Muscle layer of colon (tissue), 2 donors: ENCODE data around the gene CRBN.

ENCODE experiments used
- H3K27ac ChIP-seq: one replicate; pipeline ENCODE4 v1.7.0; 2013; ENCODE audit warnings: low read depth, mild to moderate bottlenecking, low read length, moderate library complexity
- H3K27me3 ChIP-seq, 2 donors: one replicate each; pipeline ENCODE4 v1.7.0; 2013; ENCODE audit warnings: low read length in 2 of 2, mild to moderate bottlenecking in 2 of 2; ENCODE audit not compliant: insufficient read depth in 2 of 2, control insufficient read depth in 1 of 2
- H3K36me3 ChIP-seq: one replicate; pipeline ENCODE4 v1.7.0; 2013; ENCODE audit warnings: mild to moderate bottlenecking, low read length; ENCODE audit not compliant: insufficient read depth
- H3K4me1 ChIP-seq: one replicate; pipeline ENCODE4 v1.7.0; 2013; ENCODE audit warnings: mild to moderate bottlenecking, low read length; ENCODE audit not compliant: insufficient read depth
- H3K4me3 ChIP-seq, 2 donors: one replicate each; pipeline ENCODE4 v1.7.0; 2013; ENCODE audit warnings: low read length in 2 of 2, low read depth in 1 of 2, mild to moderate bottlenecking in 1 of 2, moderate library complexity in 1 of 2
- H3K9ac ChIP-seq: one replicate; pipeline ENCODE4 v1.7.0; 2013; ENCODE audit warnings: low read length
- H3K9me3 ChIP-seq: one replicate; pipeline ENCODE4 v1.7.0; 2013; ENCODE audit warnings: mild to moderate bottlenecking, low read length
- donor health status: abdominal sarcoma.
- donor health status: Adenocarcinoma of cecum.

Gene CRBN

GRCh38 chr3:3165650-3166049, 13.8 kb downstream of the CRBN start:
- H3K4me1 ChIP-seq, result no peaks in the 10 kb centered on the region
- peaks cover 68% of the 10 kb centered on the region for H3K36me3 ChIP-seq
- H3K9me3 ChIP-seq, result no peaks in the 10 kb centered on the region
- no peak overlapping the region for H3K4me3 ChIP-seq
- no peak overlapping the region for H3K9ac ChIP-seq
- H3K27ac ChIP-seq, result no peak overlapping the region
- no peaks in the 10 kb centered on the region for H3K27me3 ChIP-seq

GRCh38 chr3:3165241-3165640, 14.2 kb downstream of the CRBN start:
- no peak overlapping the region for H3K4me3 ChIP-seq
- no peak overlapping the region for H3K27ac ChIP-seq
- peaks cover 64% of the 10 kb centered on the region for H3K36me3 ChIP-seq
- H3K4me1 ChIP-seq, result no peaks in the 10 kb centered on the region
- H3K9ac ChIP-seq, result no peak overlapping the region
- H3K27me3 ChIP-seq, result no peaks in the 10 kb centered on the region
- H3K9me3 ChIP-seq, result no peaks in the 10 kb centered on the region

GRCh38 chr3:3160826-3161225, 18.7 kb downstream of the CRBN start:
- no peak overlapping the region for H3K9ac ChIP-seq
- peaks cover 57% of the 10 kb centered on the region for H3K36me3 ChIP-seq
- H3K27me3 ChIP-seq, result no peaks in the 10 kb centered on the region
- no peak overlapping the region for H3K27ac ChIP-seq
- no peaks in the 10 kb centered on the region for H3K9me3 ChIP-seq
- no peak overlapping the region for H3K4me3 ChIP-seq
- H3K4me1 ChIP-seq, result no peaks in the 10 kb centered on the region

GRCh38 chr3:3157484-3157883, 22.0 kb downstream of the CRBN start:
- peaks cover 56% of the 10 kb centered on the region for H3K36me3 ChIP-seq
- no peak overlapping the region for H3K4me3 ChIP-seq
- H3K27ac ChIP-seq, result no peak overlapping the region
- no peaks in the 10 kb centered on the region for H3K27me3 ChIP-seq
- H3K9me3 ChIP-seq, result no peaks in the 10 kb centered on the region
- H3K9ac ChIP-seq, result no peak overlapping the region
- no peaks in the 10 kb centered on the region for H3K4me1 ChIP-seq

- no peaks in the 10 kb centered on the region for H3K4me1 ChIP-seq
- no peaks in the 10 kb centered on the region for H3K27me3 ChIP-seq
- H3K9ac ChIP-seq, result no peak overlapping the region
- H3K27ac ChIP-seq, result no peak overlapping the region
- peaks cover 72% of the 10 kb centered on the region for H3K36me3 ChIP-seq
- H3K4me3 ChIP-seq, result no peak overlapping the region
- H3K9me3 ChIP-seq, result no peaks in the 10 kb centered on the region
Measured at GRCh38 chr3:3154879-3155610, 24.4 kb downstream of the CRBN start.

- peaks cover 81% of the 10 kb centered on the region for H3K36me3 ChIP-seq
- no peak overlapping the region for H3K27ac ChIP-seq
- no peaks in the 10 kb centered on the region for H3K9me3 ChIP-seq
- H3K4me3 ChIP-seq, result no peak overlapping the region
- no peaks in the 10 kb centered on the region for H3K4me1 ChIP-seq
- no peaks in the 10 kb centered on the region for H3K27me3 ChIP-seq
- no peak overlapping the region for H3K9ac ChIP-seq
Measured at GRCh38 chr3:3151513-3151912, 28.0 kb downstream of the CRBN start.

- H3K27ac ChIP-seq, result no peak overlapping the region
- peaks cover 78% of the 10 kb centered on the region for H3K36me3 ChIP-seq
Measured at GRCh38 chr3:3149560-3149959, 29.9 kb downstream of the CRBN start.

GRCh38 chr3:3145831-3146230, 33.7 kb downstream of the CRBN start:
- no peaks in the 10 kb centered on the region for H3K4me1 ChIP-seq
- no peak overlapping the region for H3K27ac ChIP-seq
- H3K9ac ChIP-seq, result no peak overlapping the region
- H3K36me3 ChIP-seq, result peaks cover 64% of the 10 kb centered on the region
- H3K27me3 ChIP-seq, result no peaks in the 10 kb centered on the region
- H3K4me3 ChIP-seq, result no peak overlapping the region
- H3K9me3 ChIP-seq, result no peaks in the 10 kb centered on the region

More at GRCh38 chr3:3149560-3149959, 29.9 kb downstream of the CRBN start:
- H3K27me3 ChIP-seq, result no peaks in the 10 kb centered on the region
- H3K4me3 ChIP-seq, result no peak overlapping the region
- H3K9ac ChIP-seq, result no peak overlapping the region
- H3K9me3 ChIP-seq, result no peaks in the 10 kb centered on the region
- H3K4me1 ChIP-seq, result no peaks in the 10 kb centered on the region

GRCh38 chr3:3141939-3142338, 37.6 kb downstream of the CRBN start:
- Histone ChIP-seq H3K27ac (no peak overlapping the region), H3K4me1 (no peaks in the 10 kb centered on the region), H3K27me3 (no peaks in the 10 kb centered on the region), H3K9me3 (no peaks in the 10 kb centered on the region), H3K36me3 (peaks cover 53% of the 10 kb centered on the region), H3K4me3 (no peak overlapping the region), H3K9ac (no peak overlapping the region)

GRCh38 chr3:3137526-3137925, 42.0 kb downstream of the CRBN start:
- H3K27ac ChIP-seq, result no peak overlapping the region
- H3K36me3 ChIP-seq, result peaks cover 38% of the 10 kb centered on the region
- H3K9ac ChIP-seq, result no peak overlapping the region
- no peaks in the 10 kb centered on the region for H3K9me3 ChIP-seq
- H3K4me1 ChIP-seq, result no peaks in the 10 kb centered on the region
- H3K4me3 ChIP-seq, result no peak overlapping the region
- H3K27me3 ChIP-seq, result no peaks in the 10 kb centered on the region

- no peaks in the 10 kb centered on the region for H3K9me3 ChIP-seq
- H3K27ac ChIP-seq, result no peak overlapping the region
- H3K27me3 ChIP-seq, result no peaks in the 10 kb centered on the region
- H3K4me3 ChIP-seq, result no peak overlapping the region
- H3K4me1 ChIP-seq, result no peaks in the 10 kb centered on the region
- H3K9ac ChIP-seq, result no peak overlapping the region
- H3K36me3 ChIP-seq, result peaks cover 24% of the 10 kb centered on the region
Measured at GRCh38 chr3:3134750-3135448, 44.6 kb downstream of the CRBN start.

- no peak overlapping the region for H3K4me3 ChIP-seq
- H3K4me1 ChIP-seq, result no peaks in the 10 kb centered on the region
- peaks cover 29% of the 10 kb centered on the region for H3K36me3 ChIP-seq
- H3K9me3 ChIP-seq, result no peaks in the 10 kb centered on the region
- H3K27ac ChIP-seq, result no peak overlapping the region
- H3K9ac ChIP-seq, result no peak overlapping the region
- H3K27me3 ChIP-seq, result no peaks in the 10 kb centered on the region
Measured at GRCh38 chr3:3133500-3133899, 46.0 kb downstream of the CRBN start.
